Measurements from ENCODE around the gene GTSE1. TPM values are rescaled to one million over a fixed set of nuclear protein-coding genes. Genes with fewer than 3 reads are reported as not detected.

The GTSE1 gene
- total and polyA plus RNA-seq, 2 donors (not counting 1 experiment from before 2014, with no cell fraction given): 0.17 to 0.39 TPM

DNA sequence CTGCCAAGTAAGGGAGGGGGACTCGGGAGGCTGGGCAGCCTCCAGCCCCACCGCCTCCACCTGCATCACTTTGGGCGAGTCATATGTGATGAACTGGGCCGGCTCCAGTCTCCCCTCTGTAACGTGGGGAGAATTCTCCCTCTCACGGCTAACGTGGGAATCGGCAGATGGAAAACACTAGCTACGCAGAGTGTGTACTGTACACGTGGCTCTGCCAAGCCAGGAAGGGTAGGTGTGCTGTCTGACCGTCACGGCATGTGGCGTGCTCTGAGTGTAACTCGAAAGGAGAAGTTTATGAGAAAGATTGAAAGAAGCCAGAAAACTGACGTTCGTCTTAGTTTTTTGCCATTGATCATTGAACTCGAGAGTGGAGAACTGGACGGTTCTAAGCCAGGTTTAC, 52.6 kb downstream of the GTSE1 start:
- Histone ChIP-seq H3K4me1 (ENCODE audit: control insufficient read depth in 2 of 2, insufficient read depth in 2 of 2, low read length in 2 of 2) (peaks cover 0 to 9% of the 10 kb centered on the region in 2 donors), H3K27me3 (replicated peaks in 1 of 4; ENCODE audit: control extremely low read depth in 1 of 4, control insufficient read depth in 3 of 4, insufficient read depth in 4 of 4, low read length in 3 of 4) (no peaks in the 10 kb centered on the region), H3K36me3 (replicated peaks in 1 of 2; ENCODE audit: control extremely low read depth in 1 of 2, control insufficient read depth in 1 of 2, extremely low read depth in 1 of 2, insufficient read depth in 2 of 2, low read length in 1 of 2) (peaks cover 5 to 91% of the 10 kb centered on the region in 2 experiments), H3K79me2 (ENCODE audit: control insufficient read depth, insufficient read depth, low read length) (peaks cover 12% of the 10 kb centered on the region), H4K20me1 (ENCODE audit: control insufficient read depth, insufficient read depth, low read length, poor library complexity, severe bottlenecking) (peaks cover 47% of the 10 kb centered on the region), H3K9me3 (ENCODE audit: control extremely low read depth in 1 of 3, control insufficient read depth in 2 of 3, insufficient read depth in 1 of 3, low read length in 2 of 3) (no peaks in the 10 kb centered on the region), H3K27ac (ENCODE audit: low read length in 2 of 2) (no peak overlapping the region), H3K4me3 (ENCODE audit: control extremely low read depth in 1 of 5, extremely low read depth in 1 of 5, insufficient read depth in 1 of 5, low read depth in 2 of 5, low read length in 4 of 5) (no peak overlapping the region), H3K9ac (ENCODE audit: low read length) (no peak overlapping the region), H2AFZ (ENCODE audit: insufficient read depth, low read depth, low read length, poor library complexity, severe bottlenecking) (no peak overlapping the region), H3K4me2 (replicated peaks; ENCODE audit: low read depth, low read length, poor library complexity, severe bottlenecking) (no peak overlapping the region)
- Mint-ChIP-seq H3K4me3 (no peak overlapping the region), H3K27ac (no peak overlapping the region), H3K27me3 (no peaks in the 10 kb centered on the region), H3K9me3 (ENCODE audit: insufficient read depth) (no peaks in the 10 kb centered on the region), H3K4me1 (peaks cover 10% of the 10 kb centered on the region)
- TF ChIP-seq, protein P1, sequence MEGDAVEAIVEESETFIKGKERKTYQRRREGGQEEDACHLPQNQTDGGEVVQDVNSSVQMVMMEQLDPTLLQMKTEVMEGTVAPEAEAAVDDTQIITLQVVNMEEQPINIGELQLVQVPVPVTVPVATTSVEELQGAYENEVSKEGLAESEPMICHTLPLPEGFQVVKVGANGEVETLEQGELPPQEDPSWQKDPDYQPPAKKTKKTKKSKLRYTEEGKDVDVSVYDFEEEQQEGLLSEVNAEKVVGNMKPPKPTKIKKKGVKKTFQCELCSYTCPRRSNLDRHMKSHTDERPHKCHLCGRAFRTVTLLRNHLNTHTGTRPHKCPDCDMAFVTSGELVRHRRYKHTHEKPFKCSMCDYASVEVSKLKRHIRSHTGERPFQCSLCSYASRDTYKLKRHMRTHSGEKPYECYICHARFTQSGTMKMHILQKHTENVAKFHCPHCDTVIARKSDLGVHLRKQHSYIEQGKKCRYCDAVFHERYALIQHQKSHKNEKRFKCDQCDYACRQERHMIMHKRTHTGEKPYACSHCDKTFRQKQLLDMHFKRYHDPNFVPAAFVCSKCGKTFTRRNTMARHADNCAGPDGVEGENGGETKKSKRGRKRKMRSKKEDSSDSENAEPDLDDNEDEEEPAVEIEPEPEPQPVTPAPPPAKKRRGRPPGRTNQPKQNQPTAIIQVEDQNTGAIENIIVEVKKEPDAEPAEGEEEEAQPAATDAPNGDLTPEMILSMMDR (IDR thresholded peaks at IDR 0.05): no peak
- TF ChIP-seq EZH2 (IDR thresholded peaks at IDR 0.05; ENCODE audit: borderline replicate concordance, insufficient read depth, low read depth, low read length, poor library complexity, severe bottlenecking): no peak
- DNase-seq (no peak), ATAC-seq (ENCODE audit: low read depth) (no peak)
- intact Hi-C loops (cut with micrococcal nuclease): no loop called here
- ChIA-PET CTCF (interaction anchor here (3.0 kb wide), 1 partner anchor 19 kb away, joined by 7 read pairs; no protein-coding TSS in a partner anchor), POLR2A (no interaction called here)
- 90% methylated on average over 17 of the region's 18 CpGs for WGBS (ENCODE audit: insufficient coverage)

DNA sequence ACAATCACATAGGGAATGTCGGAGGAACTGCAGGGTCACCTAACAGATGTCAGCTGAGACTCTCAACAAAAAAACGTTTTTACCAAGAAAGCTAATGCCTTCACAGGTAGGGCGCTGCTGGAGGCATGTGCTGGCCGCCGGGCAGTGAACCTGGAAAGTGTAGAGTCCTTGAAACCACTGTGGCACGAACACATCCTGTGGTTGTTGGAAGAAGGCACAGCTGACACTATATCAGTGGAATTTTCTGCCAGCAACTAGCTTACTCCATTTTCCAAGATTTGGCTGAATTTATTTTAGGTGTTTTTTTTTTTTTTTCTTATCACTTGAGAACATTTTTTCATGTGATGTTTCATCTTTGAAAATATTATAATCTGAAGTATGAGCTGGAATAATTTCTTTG, 53.0 kb downstream of the GTSE1 start:
- no peak overlapping the region for H3K27ac Mint-ChIP-seq
- Histone ChIP-seq H3K9ac (ENCODE audit: low read length) (no peak overlapping the region), H2AFZ (ENCODE audit: insufficient read depth, low read depth, low read length, poor library complexity, severe bottlenecking) (no peak overlapping the region), H3K79me2 (ENCODE audit: control insufficient read depth, insufficient read depth, low read length) (peaks cover 12% of the 10 kb centered on the region), H3K4me1 (ENCODE audit: control insufficient read depth in 2 of 2, insufficient read depth in 2 of 2, low read length in 2 of 2) (peaks cover 0 to 9% of the 10 kb centered on the region in 2 donors), H3K4me3 (ENCODE audit: control extremely low read depth in 1 of 5, extremely low read depth in 1 of 5, insufficient read depth in 1 of 5, low read depth in 2 of 5, low read length in 4 of 5) (no peak overlapping the region), H3K36me3 (replicated peaks in 1 of 2; ENCODE audit: control extremely low read depth in 1 of 2, control insufficient read depth in 1 of 2, extremely low read depth in 1 of 2, insufficient read depth in 2 of 2, low read length in 1 of 2) (peaks cover 5 to 90% of the 10 kb centered on the region in 2 experiments), H3K9me3 (ENCODE audit: control extremely low read depth in 1 of 3, control insufficient read depth in 2 of 3, insufficient read depth in 1 of 3, low read length in 2 of 3) (no peaks in the 10 kb centered on the region), H3K27me3 (replicated peaks in 1 of 4; ENCODE audit: control extremely low read depth in 1 of 4, control insufficient read depth in 3 of 4, insufficient read depth in 4 of 4, low read length in 3 of 4) (no peaks in the 10 kb centered on the region), H4K20me1 (ENCODE audit: control insufficient read depth, insufficient read depth, low read length, poor library complexity, severe bottlenecking) (peaks cover 50% of the 10 kb centered on the region), H3K4me2 (replicated peaks; ENCODE audit: low read depth, low read length, poor library complexity, severe bottlenecking) (no peak overlapping the region), H3K27ac (ENCODE audit: low read length in 2 of 2) (no peak overlapping the region)
- no peak for TF ChIP-seq EZH2 (IDR thresholded peaks at IDR 0.05; ENCODE audit: borderline replicate concordance, insufficient read depth, low read depth, low read length, poor library complexity, severe bottlenecking)
- TF ChIP-seq, protein P1 (IDR thresholded peaks at IDR 0.05): no peak
- 84% methylated on average over 3 of the region's 6 CpGs for WGBS (ENCODE audit: insufficient coverage)
- no peak overlapping the region for H3K4me3 Mint-ChIP-seq
- peaks cover 10% of the 10 kb centered on the region for H3K4me1 Mint-ChIP-seq
- ATAC-seq (ENCODE audit: low read depth) (no peak), DNase-seq (no peak)
- H3K27me3 Mint-ChIP-seq: no peaks in the 10 kb centered on the region
- H3K9me3 Mint-ChIP-seq (ENCODE audit: insufficient read depth): no peaks in the 10 kb centered on the region
- CTCF ChIA-PET: interaction anchor here (3.0 kb wide), 1 partner anchor 18 kb away, joined by 7 read pairs; no protein-coding TSS in a partner anchor
- POLR2A ChIA-PET: no interaction called here
- intact Hi-C loops (cut with micrococcal nuclease): loop anchor here (10.0 kb wide), 1 partner anchor 335 kb away; no protein-coding TSS in a partner anchor

All from B cell (primary cell).